ENCODE data around the gene GRHPR.
"Not testable (repeated sequence)": the region's sequence is repeated elsewhere in the genome, so short reads cannot be mapped to it uniquely, and the experiment has no call there.

Gene GRHPR

DNA sequence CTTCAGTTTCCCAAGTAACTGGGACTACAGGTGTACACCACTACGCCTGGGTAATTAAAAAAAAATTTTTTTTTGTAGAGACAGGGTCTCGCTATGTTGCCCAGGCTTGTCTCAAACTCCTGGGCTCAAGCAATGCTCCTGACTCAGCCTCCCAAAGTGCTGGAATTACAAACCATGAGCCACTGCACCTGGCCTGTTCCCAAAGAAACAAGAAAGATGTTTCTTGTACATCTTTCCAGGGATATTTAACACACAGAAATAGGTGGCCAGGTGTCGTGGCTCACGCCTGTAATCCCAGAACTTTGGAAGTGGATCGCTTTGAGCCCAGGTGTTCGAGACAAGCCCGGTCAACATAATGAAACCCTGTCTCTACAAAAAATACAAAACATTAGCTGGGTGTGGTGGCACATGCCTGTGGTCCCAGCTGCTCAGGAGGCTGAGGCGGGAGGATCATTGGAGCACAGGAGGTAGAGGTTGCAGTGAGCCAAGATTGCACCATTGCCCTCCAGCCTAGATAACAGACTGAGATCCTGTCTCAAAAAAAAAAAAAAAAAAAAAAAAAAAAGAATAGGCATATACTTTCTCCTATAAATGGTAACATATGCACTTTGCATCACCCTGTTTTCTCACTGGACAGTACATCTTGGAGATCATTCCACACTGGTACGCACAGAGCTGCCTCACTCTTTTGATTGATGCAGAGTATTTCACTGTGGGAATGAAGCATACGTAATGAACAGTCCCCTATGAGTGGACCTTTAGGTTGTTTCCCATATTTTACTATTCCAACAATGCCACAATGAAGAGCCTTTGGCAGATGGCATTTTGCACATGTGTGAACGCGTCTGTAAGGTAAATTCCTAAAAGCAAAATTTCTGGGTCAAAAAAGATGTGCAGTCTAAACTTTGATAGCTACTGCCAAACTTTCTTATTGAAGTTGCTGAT, 2.0 kb upstream of the GRHPR start:
- Histone ChIP-seq H3K36me3 (ENCODE audit: control insufficient read depth, insufficient read depth, low read length) (no peaks in the 10 kb centered on the region), H3K9me3 (ENCODE audit: control insufficient read depth, low read length) (no peaks in the 10 kb centered on the region), H3K4me3 (ENCODE audit: insufficient read depth, low read depth, low read length, poor library complexity, severe bottlenecking) (no peak overlapping the region), H3K4me1 (ENCODE audit: control insufficient read depth, insufficient read depth, low read length, poor library complexity, severe bottlenecking) (peaks cover 6% of the 10 kb centered on the region), H3K27me3 (replicated peaks; ENCODE audit: control insufficient read depth, insufficient read depth, low read length, poor library complexity, severe bottlenecking) (no peaks in the 10 kb centered on the region), H3K27ac (ENCODE audit: insufficient read depth, low read length, poor library complexity, severe bottlenecking) (no peak overlapping the region)
- DNase-seq: no peak

DNA sequence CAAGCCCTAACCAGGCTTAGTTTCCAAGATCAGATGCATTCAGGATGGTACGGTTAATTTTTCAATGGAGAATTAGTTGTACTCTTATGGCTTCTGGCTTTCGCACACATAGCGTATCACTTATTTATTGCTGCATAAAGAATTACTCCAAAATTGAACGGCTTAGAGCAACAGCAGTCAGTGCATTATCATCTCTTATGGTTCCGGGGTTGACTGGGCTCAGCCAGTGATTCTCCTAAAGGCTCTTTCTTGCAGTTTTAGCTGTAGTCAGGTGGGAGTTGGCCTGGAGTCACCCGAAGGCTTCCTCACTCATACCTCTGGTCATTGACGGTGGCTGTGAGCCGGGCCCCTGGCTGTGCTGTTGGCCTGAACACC, 595 bp upstream of the GRHPR start:
- no peak for DNase-seq
- Histone ChIP-seq H3K4me1 (ENCODE audit: control insufficient read depth, insufficient read depth, low read length, poor library complexity, severe bottlenecking) (peaks cover 6% of the 10 kb centered on the region), H3K4me3 (ENCODE audit: insufficient read depth, low read depth, low read length, poor library complexity, severe bottlenecking) (peak overlapping the region; percentile 84), H3K27me3 (replicated peaks; ENCODE audit: control insufficient read depth, insufficient read depth, low read length, poor library complexity, severe bottlenecking) (no peaks in the 10 kb centered on the region), H3K36me3 (ENCODE audit: control insufficient read depth, insufficient read depth, low read length) (peaks cover 1% of the 10 kb centered on the region), H3K9me3 (ENCODE audit: control insufficient read depth, low read length) (no peaks in the 10 kb centered on the region), H3K27ac (ENCODE audit: insufficient read depth, low read length, poor library complexity, severe bottlenecking) (peak overlapping the region; percentile 76)

- peaks cover 6% of the 10 kb centered on the region for H3K4me1 ChIP-seq (ENCODE audit: control insufficient read depth, insufficient read depth, low read length, poor library complexity, severe bottlenecking)
- H3K27ac ChIP-seq (ENCODE audit: insufficient read depth, low read length, poor library complexity, severe bottlenecking): no peak overlapping the region
- H3K9me3 ChIP-seq (ENCODE audit: control insufficient read depth, low read length): no peaks in the 10 kb centered on the region
- H3K36me3 ChIP-seq (ENCODE audit: control insufficient read depth, insufficient read depth, low read length): peaks cover 14% of the 10 kb centered on the region
- H3K27me3 ChIP-seq (replicated peaks; ENCODE audit: control insufficient read depth, insufficient read depth, low read length, poor library complexity, severe bottlenecking): no peaks in the 10 kb centered on the region
- DNase-seq: no peak
- no peak overlapping the region for H3K4me3 ChIP-seq (ENCODE audit: insufficient read depth, low read depth, low read length, poor library complexity, severe bottlenecking)
Measured at GRCh38 chr9:37423508-37423907, 1.0 kb downstream of the GRHPR start.

- Histone ChIP-seq H3K4me3 (ENCODE audit: insufficient read depth, low read depth, low read length, poor library complexity, severe bottlenecking) (no peak overlapping the region), H3K27ac (ENCODE audit: insufficient read depth, low read length, poor library complexity, severe bottlenecking) (no peak overlapping the region), H3K27me3 (replicated peaks; ENCODE audit: control insufficient read depth, insufficient read depth, low read length, poor library complexity, severe bottlenecking) (no peaks in the 10 kb centered on the region), H3K36me3 (ENCODE audit: control insufficient read depth, insufficient read depth, low read length) (peaks cover 21% of the 10 kb centered on the region), H3K9me3 (ENCODE audit: control insufficient read depth, low read length) (no peaks in the 10 kb centered on the region), H3K4me1 (ENCODE audit: control insufficient read depth, insufficient read depth, low read length, poor library complexity, severe bottlenecking) (peaks cover 6% of the 10 kb centered on the region)
- DNase-seq: no peak
Measured at GRCh38 chr9:37424204-37424685, 1.7 kb downstream of the GRHPR start.

- Histone ChIP-seq H3K27ac (ENCODE audit: insufficient read depth, low read length, poor library complexity, severe bottlenecking) (no peak overlapping the region), H3K4me3 (ENCODE audit: insufficient read depth, low read depth, low read length, poor library complexity, severe bottlenecking) (no peak overlapping the region)
Measured at GRCh38 chr9:37424686-37425297, 2.3 kb downstream of the GRHPR start.

DNA sequence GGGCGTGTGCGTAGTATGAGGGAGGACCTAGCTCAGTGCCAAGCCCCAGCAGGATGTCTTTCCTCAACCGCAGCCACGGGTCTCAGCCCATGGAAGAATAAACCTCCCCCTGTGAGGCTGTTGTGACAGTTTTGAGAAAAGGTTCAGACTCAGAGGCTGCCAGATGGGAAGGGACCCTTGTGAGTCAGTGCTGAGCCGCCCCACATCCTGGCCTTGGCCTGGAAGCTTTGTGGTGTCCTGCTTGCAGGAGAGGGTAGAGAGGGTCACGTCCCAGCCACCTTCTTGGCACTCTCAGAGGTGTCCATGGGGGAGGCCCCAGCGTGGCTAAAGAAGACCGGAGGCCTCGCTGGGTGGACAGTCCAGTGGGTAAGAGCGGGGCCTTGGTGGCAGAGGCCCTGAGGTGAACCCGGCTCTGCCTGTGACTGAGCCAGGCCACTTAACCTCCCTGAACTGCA, 2.8 kb downstream of the GRHPR start:
- Histone ChIP-seq H3K9me3 (ENCODE audit: control insufficient read depth, low read length) (no peaks in the 10 kb centered on the region), H3K36me3 (ENCODE audit: control insufficient read depth, insufficient read depth, low read length) (peaks cover 26% of the 10 kb centered on the region), H3K4me1 (ENCODE audit: control insufficient read depth, insufficient read depth, low read length, poor library complexity, severe bottlenecking) (peaks cover 6% of the 10 kb centered on the region), H3K27ac (ENCODE audit: insufficient read depth, low read length, poor library complexity, severe bottlenecking) (no peak overlapping the region), H3K27me3 (replicated peaks; ENCODE audit: control insufficient read depth, insufficient read depth, low read length, poor library complexity, severe bottlenecking) (no peaks in the 10 kb centered on the region), H3K4me3 (ENCODE audit: insufficient read depth, low read depth, low read length, poor library complexity, severe bottlenecking) (no peak overlapping the region)
- no peak for DNase-seq

More at GRCh38 chr9:37424686-37425297, 2.3 kb downstream of the GRHPR start:
- Histone ChIP-seq H3K9me3 (ENCODE audit: control insufficient read depth, low read length) (no peaks in the 10 kb centered on the region), H3K27me3 (replicated peaks; ENCODE audit: control insufficient read depth, insufficient read depth, low read length, poor library complexity, severe bottlenecking) (no peaks in the 10 kb centered on the region), H3K36me3 (ENCODE audit: control insufficient read depth, insufficient read depth, low read length) (peaks cover 22% of the 10 kb centered on the region), H3K4me1 (ENCODE audit: control insufficient read depth, insufficient read depth, low read length, poor library complexity, severe bottlenecking) (peaks cover 6% of the 10 kb centered on the region)
- DNase-seq: no peak

DNA sequence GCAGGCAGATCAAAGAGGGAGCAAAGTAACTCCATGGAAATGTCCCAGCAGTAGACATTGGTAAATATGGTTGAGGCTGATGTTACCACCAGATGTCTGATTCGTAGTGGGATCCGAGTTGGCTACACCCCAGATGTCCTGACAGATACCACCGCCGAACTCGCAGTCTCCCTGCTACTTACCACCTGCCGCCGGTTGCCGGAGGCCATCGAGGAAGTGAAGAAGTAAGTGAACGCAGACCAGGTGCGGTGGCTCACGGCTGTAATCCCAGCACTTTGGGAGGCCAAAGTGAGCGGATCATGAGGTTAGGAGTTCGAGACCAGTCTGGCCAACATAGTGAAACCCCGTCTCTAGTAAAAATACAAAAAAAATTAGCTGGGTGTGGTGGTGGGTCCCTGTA, 3.9 kb downstream of the GRHPR start:
- not testable (repeated sequence) for H3K27ac ChIP-seq (ENCODE audit: insufficient read depth, low read length, poor library complexity, severe bottlenecking); H3K4me3 ChIP-seq (ENCODE audit: insufficient read depth, low read depth, low read length, poor library complexity, severe bottlenecking); H3K4me1 ChIP-seq (ENCODE audit: control insufficient read depth, insufficient read depth, low read length, poor library complexity, severe bottlenecking); DNase-seq; H3K27me3 ChIP-seq (replicated peaks; ENCODE audit: control insufficient read depth, insufficient read depth, low read length, poor library complexity, severe bottlenecking); H3K9me3 ChIP-seq (ENCODE audit: control insufficient read depth, low read length)
- peaks cover 30% of the 10 kb centered on the region for H3K36me3 ChIP-seq (ENCODE audit: control insufficient read depth, insufficient read depth, low read length)

- Histone ChIP-seq H3K4me3 (ENCODE audit: insufficient read depth, low read depth, low read length, poor library complexity, severe bottlenecking) (no peak overlapping the region), H3K9me3 (ENCODE audit: control insufficient read depth, low read length) (no peaks in the 10 kb centered on the region), H3K27ac (ENCODE audit: insufficient read depth, low read length, poor library complexity, severe bottlenecking) (no peak overlapping the region), H3K27me3 (replicated peaks; ENCODE audit: control insufficient read depth, insufficient read depth, low read length, poor library complexity, severe bottlenecking) (no peaks in the 10 kb centered on the region), H3K4me1 (ENCODE audit: control insufficient read depth, insufficient read depth, low read length, poor library complexity, severe bottlenecking) (peaks cover 6% of the 10 kb centered on the region), H3K36me3 (ENCODE audit: control insufficient read depth, insufficient read depth, low read length) (peaks cover 30% of the 10 kb centered on the region)
- no peak for DNase-seq
Measured at GRCh38 chr9:37426846-37427245, 4.3 kb downstream of the GRHPR start.

DNA sequence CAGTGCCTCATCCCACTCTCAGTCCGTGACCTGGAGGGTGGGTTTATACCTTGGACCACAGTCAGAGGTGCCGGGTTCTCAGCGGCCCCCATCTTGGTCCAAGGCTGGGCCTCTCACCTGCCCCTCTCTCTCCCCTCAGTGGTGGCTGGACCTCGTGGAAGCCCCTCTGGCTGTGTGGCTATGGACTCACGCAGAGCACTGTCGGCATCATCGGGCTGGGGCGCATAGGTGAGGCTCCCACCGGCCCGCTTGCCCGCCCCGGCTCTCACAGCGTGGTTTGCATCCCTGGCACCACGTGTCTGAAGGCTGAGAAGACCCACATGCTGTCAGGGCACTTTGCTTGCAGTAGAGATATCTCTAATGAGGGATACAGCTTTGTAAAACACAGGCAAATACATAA, 5.8 kb downstream of the GRHPR start:
- Histone ChIP-seq H3K9me3 (ENCODE audit: control insufficient read depth, low read length) (no peaks in the 10 kb centered on the region), H3K27me3 (replicated peaks; ENCODE audit: control insufficient read depth, insufficient read depth, low read length, poor library complexity, severe bottlenecking) (no peaks in the 10 kb centered on the region), H3K4me3 (ENCODE audit: insufficient read depth, low read depth, low read length, poor library complexity, severe bottlenecking) (no peak overlapping the region), H3K4me1 (ENCODE audit: control insufficient read depth, insufficient read depth, low read length, poor library complexity, severe bottlenecking) (peaks cover 4% of the 10 kb centered on the region), H3K36me3 (ENCODE audit: control insufficient read depth, insufficient read depth, low read length) (peaks cover 30% of the 10 kb centered on the region), H3K27ac (ENCODE audit: insufficient read depth, low read length, poor library complexity, severe bottlenecking) (no peak overlapping the region)
- no peak for DNase-seq

Data from effector memory CD4-positive, alpha-beta T cell (primary cell).